ENCODE data around the gene TIMMDC1. TPM values are rescaled to one million over a fixed set of nuclear protein-coding genes. Genes with fewer than 3 reads are reported as not detected.

TIMMDC1 gene
- total and polyA plus RNA-seq, 2 of the 13 experiments (the other 11 are each of a cell fraction or from before 2014, with no cell fraction given): 50.0 to 77.8 TPM

DNA sequence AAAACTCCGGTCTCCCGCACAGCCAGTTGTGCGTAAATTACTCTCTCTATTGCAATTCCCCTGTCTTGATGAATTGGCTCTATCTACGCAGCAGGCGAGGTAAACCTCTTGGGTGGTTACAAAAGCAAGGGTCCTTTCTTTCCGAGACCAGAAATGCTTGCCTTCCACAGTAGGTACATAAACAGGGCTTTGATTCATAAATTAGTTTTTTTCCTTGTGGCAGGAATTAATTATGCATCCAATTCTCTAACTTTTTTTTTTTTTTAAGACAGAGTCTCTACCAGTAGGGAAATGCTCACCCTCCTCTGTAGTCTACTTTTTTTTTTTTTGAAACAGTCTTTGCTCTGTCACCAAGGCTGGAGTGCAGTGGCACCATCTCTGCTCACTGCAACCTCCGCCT is 44.8 kb downstream of the TIMMDC1 start:
- Histone ChIP-seq H3K27ac (ENCODE audit: extremely low read length, insufficient read depth, low read length) (no peak overlapping the region), H4K20me1 (ENCODE audit: insufficient read depth, low read length) (no peaks in the 10 kb centered on the region), H2AFZ (ENCODE audit: low read length) (no peak overlapping the region), H3K9ac (ENCODE audit: insufficient read depth, low read depth, low read length) (no peak overlapping the region), H3K4me3 (replicated peaks in 1 of 3; ENCODE audit: insufficient read depth in 1 of 3, low read depth in 2 of 3, low read length in 3 of 3) (no peak overlapping the region), H3K4me1 (ENCODE audit: insufficient read depth, low read length) (no peaks in the 10 kb centered on the region), H3K4me2 (ENCODE audit: low read depth, low read length) (no peak overlapping the region), H3K9me3 (ENCODE audit: low read length) (no peaks in the 10 kb centered on the region), H3K79me2 (ENCODE audit: insufficient read depth, low read length) (no peaks in the 10 kb centered on the region), H3K36me3 (replicated peaks in 1 of 2; ENCODE audit: control insufficient read depth in 1 of 2, insufficient read depth in 2 of 2, low read length in 2 of 2) (no peaks in the 10 kb centered on the region), H3K27me3 (ENCODE audit: control insufficient read depth in 1 of 2, insufficient read depth in 2 of 2, low read length in 2 of 2) (no peaks in the 10 kb centered on the region)
- no TSS peak for BruUV-seq (replicated peaks)
- TF ChIP-seq GATA4 (IDR thresholded peaks at IDR 0.05; ENCODE audit: borderline replicate concordance, low read depth): no peak
- no peak for TF ChIP-seq PITX1 (CRISPR knock-in tag; IDR thresholded peaks at IDR 0.05)
- no peak for TF ChIP-seq ZNF605 (CRISPR knock-in tag; IDR thresholded peaks at IDR 0.05)
- TF ChIP-seq ZNF501 (CRISPR knock-in tag; IDR thresholded peaks at IDR 0.05): no peak
- TF ChIP-seq HIVEP1 (CRISPR knock-in tag; IDR thresholded peaks at IDR 0.05): no peak
- TF ChIP-seq, protein P1, sequence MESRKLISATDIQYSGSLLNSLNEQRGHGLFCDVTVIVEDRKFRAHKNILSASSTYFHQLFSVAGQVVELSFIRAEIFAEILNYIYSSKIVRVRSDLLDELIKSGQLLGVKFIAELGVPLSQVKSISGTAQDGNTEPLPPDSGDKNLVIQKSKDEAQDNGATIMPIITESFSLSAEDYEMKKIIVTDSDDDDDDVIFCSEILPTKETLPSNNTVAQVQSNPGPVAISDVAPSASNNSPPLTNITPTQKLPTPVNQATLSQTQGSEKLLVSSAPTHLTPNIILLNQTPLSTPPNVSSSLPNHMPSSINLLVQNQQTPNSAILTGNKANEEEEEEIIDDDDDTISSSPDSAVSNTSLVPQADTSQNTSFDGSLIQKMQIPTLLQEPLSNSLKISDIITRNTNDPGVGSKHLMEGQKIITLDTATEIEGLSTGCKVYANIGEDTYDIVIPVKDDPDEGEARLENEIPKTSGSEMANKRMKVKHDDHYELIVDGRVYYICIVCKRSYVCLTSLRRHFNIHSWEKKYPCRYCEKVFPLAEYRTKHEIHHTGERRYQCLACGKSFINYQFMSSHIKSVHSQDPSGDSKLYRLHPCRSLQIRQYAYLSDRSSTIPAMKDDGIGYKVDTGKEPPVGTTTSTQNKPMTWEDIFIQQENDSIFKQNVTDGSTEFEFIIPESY (CRISPR knock-in tag; IDR thresholded peaks at IDR 0.05): no peak
- no peak for TF ChIP-seq ZNF180 (CRISPR knock-in tag; IDR thresholded peaks at IDR 0.05; ENCODE audit: borderline replicate concordance, low read depth)
- TF ChIP-seq AGO1 (IDR thresholded peaks at IDR 0.05; ENCODE audit: low read depth, low read length, poor library complexity, severe bottlenecking): no peak
- TF ChIP-seq ZNF761 (CRISPR knock-in tag; conservative IDR thresholded peaks at IDR 0.05): no peak
- no peak for TF ChIP-seq ZBTB38 (CRISPR knock-in tag; IDR thresholded peaks at IDR 0.05)
- WGBS (ENCODE audit: low lambda C conversion rate): 61% methylated on average over 7 of the region's 7 CpGs
- CTCF ChIA-PET (ENCODE audit: low intra/inter-chr PET ratio, low total read pairs): no interaction called here
- FAIRE-seq (no peak), DNase-seq (ENCODE audit: low spot score) (no peak), ATAC-seq (no peak)
- POLR2A ChIA-PET: no interaction called here
- in situ Hi-C loops (cut with HindIII; ENCODE audit: extremely low pct_ligation_motif_present, low pct_unique_long_range_greater_than_20kb): no loop called here
- intact Hi-C loops (cut with micrococcal nuclease; ENCODE audit: unreplicated experiment): no loop called here

Measured in HepG2 (cell line).